Activated CD4-positive, alpha-beta T cell treated with anti-CD3 and anti-CD28 coated beads, Interleukin-2, amount 10 ng/mL, durations not matched to agents 7 days and 5 days (primary cell): ENCODE results near the gene RACK1. TPM values are rescaled to one million over a fixed set of nuclear protein-coding genes. Genes with fewer than 3 reads are reported as not detected.

ENCODE experiments used
- CTCF ChIA-PET: fragments of 350-600 bp; sonication (Branson Sonifier 250); formaldehyde crosslinking; loops from one replicate; lab custom pipeline; 2021; ENCODE audit warnings: antibody characterized with exemption; lab: Charles Lee
- POLR2A ChIA-PET: fragments of 350-600 bp; sonication (Branson Sonifier 250); formaldehyde crosslinking; loops from one replicate; lab custom pipeline; 2021; ENCODE audit warnings: antibody characterized with exemption; lab: Charles Lee
- DNase-seq: peaks from one replicate; pipeline ENCODE4 v3.0.0-alpha.2; 2020
- H3K27ac Mint-ChIP-seq: one replicate; pipeline ENCODE4 v1.8.0; 2021; ENCODE audit warnings: mild to moderate bottlenecking, moderate library complexity, mixed read lengths
- H3K27me3 Mint-ChIP-seq: one replicate; pipeline ENCODE4 v1.8.0; 2021; ENCODE audit warnings: mixed read lengths
- H3K36me3 Mint-ChIP-seq: one replicate; pipeline ENCODE4 v1.8.0; 2021; ENCODE audit warnings: low read depth, mixed read lengths
- H3K4me1 Mint-ChIP-seq: one replicate; pipeline ENCODE4 v1.8.0; 2021; ENCODE audit warnings: mixed read lengths
- H3K4me3 Mint-ChIP-seq: one replicate; pipeline ENCODE4 v1.8.0; 2021; ENCODE audit warnings: mild to moderate bottlenecking, moderate library complexity, mixed read lengths
- H3K9me3 Mint-ChIP-seq: one replicate; pipeline ENCODE4 v1.8.0; 2021; ENCODE audit warnings: mixed read lengths
- total RNA-seq, 2 experiments: library from RNA; stranded (reverse); gene quantifications; one replicate each; pipeline ENCODE4 v1.2.3, GENCODE V29; 2021

RACK1 gene
- total RNA-seq, 2 experiments from 2014 or later, result 1,823 to 2,207 TPM

DNA sequence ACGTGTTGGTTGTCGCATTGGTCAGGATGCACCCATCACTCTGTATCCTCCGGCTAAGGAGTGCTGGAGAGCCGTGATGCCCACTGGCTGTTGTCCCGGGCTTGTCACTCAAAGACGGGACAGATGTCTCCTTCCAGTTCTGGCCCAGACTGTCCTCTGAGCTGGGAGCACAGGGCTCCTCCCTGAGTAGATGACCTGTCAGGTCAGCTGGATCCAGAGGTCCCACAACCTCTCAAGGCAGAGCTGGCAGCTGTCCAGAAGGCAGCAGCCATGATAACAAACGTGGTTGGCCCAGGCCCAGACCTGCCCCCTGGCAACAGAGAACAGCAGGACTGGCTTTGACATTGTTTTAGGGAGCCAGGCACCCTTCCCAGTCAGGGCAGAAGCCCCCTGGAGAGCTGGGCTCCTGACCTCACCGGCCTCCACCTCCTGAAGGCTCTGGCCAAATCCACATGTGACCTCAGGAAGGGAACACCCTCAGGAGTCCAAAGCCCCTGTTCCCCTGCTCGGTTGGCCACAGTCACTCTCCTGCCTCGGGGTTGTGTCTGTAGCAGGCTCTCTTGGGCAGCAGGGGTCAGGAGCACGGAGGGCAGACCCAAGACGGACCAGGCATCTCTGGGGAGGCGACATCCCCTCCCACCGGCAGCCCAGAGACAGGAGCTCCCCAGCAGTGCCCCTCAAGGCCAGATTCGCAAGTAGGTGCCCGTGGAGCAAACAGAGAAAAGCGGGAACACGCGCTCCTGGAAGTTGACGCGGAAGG is 49.0 kb downstream of the RACK1 start:
- ChIA-PET POLR2A (interaction anchor here (0.6 kb wide), 1 partner anchor 391 kb away, joined by 3 read pairs; no protein-coding TSS in a partner anchor), CTCF (interaction anchor here (0.6 to 8.3 kb wide), 6 partner anchors 10 to 384 kb away, joined by 3 to 90 read pairs (median 3); partner anchors contain the start of gene TRIM7)
- peaks cover 3% of the 10 kb centered on the region for H3K36me3 Mint-ChIP-seq
- H3K4me1 Mint-ChIP-seq, result peaks cover 22% of the 10 kb centered on the region
- H3K27me3 Mint-ChIP-seq, result peaks cover 8% of the 10 kb centered on the region
- no peak for DNase-seq
- H3K4me3 Mint-ChIP-seq, result no peak overlapping the region
- H3K27ac Mint-ChIP-seq, result no peak overlapping the region
- H3K9me3 Mint-ChIP-seq, result no peaks in the 10 kb centered on the region

DNA sequence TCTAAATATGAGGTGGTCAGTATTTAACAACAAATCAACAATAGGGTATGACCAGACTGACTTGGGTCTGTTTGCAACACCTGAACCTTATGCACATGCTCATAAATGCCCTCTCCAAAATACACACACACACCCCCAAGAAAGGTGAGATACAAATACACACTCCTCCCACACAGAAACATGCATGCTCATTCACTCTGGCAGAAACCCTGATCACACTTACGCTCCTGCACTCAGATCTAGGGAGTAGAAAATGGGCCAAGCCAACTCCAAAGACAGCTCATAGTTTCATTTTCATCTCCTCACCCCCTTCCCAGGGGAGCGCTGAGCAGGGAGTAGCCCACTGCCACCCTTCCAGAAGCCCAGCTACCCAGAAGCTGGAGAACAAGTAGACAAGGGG is 50.0 kb downstream of the RACK1 start:
- no peak overlapping the region for H3K27ac Mint-ChIP-seq
- no peak overlapping the region for H3K4me3 Mint-ChIP-seq
- POLR2A ChIA-PET, result no interaction called here
- no peaks in the 10 kb centered on the region for H3K9me3 Mint-ChIP-seq
- H3K36me3 Mint-ChIP-seq, result peaks cover 3% of the 10 kb centered on the region
- peaks cover 5% of the 10 kb centered on the region for H3K27me3 Mint-ChIP-seq
- CTCF ChIA-PET, result interaction anchor here (0.9 to 8.3 kb wide), 3 partner anchors 9 to 34 kb away, joined by 3 to 90 read pairs (median 6); partner anchors contain the start of gene TRIM7
- DNase-seq, result no peak
- peaks cover 26% of the 10 kb centered on the region for H3K4me1 Mint-ChIP-seq

DNA sequence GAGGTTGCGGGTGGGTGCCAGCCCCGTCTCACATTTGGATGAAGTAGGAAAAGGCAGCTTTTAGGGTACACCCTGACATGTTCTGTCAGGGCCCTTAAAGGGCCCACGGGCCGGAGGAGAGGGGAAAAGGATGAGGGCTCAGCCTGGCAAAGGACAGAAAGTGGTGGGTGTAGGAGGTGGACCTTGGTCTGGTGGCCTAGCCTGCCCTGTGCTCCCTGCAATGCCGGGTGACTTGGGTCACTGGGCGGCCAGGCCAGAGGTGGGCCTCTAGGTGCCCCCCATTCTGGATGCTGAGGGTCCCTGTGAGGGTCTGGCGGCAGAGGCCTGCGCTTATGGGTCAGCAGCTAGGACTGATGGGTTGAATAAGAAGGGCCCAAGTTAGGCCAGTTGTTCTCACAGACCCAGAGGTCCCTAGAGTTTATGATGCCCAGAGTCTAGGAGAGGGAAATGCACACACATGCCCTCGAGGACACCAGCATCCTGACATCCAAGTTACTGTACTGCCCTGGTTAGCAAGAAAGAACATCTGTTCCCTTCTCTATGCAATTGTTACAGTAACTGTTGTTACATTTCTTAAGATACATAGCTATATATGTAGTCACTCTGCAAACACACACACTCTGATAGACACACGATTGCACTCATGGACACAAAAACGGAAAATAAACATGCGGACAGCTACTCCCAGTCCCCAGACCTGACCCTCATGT is 51.2 kb downstream of the RACK1 start:
- Mint-ChIP-seq H3K27ac (peak overlapping the region; percentile 94), H3K27me3 (peaks cover 2% of the 10 kb centered on the region), H3K4me1 (peaks cover 37% of the 10 kb centered on the region), H3K4me3 (peak overlapping the region; percentile 84), H3K9me3 (no peaks in the 10 kb centered on the region), H3K36me3 (peaks cover 3% of the 10 kb centered on the region)
- CTCF ChIA-PET, result interaction anchor here (0.7 to 8.3 kb wide), 7 partner anchors 8 to 59 kb away, joined by 3 to 90 read pairs (median 6); partner anchors contain the start of gene TRIM7
- POLR2A ChIA-PET, result interaction anchor here (1.1 kb wide), 1 partner anchor 42 kb away, joined by 5 read pairs; no protein-coding TSS in a partner anchor
- no peak for DNase-seq

DNA sequence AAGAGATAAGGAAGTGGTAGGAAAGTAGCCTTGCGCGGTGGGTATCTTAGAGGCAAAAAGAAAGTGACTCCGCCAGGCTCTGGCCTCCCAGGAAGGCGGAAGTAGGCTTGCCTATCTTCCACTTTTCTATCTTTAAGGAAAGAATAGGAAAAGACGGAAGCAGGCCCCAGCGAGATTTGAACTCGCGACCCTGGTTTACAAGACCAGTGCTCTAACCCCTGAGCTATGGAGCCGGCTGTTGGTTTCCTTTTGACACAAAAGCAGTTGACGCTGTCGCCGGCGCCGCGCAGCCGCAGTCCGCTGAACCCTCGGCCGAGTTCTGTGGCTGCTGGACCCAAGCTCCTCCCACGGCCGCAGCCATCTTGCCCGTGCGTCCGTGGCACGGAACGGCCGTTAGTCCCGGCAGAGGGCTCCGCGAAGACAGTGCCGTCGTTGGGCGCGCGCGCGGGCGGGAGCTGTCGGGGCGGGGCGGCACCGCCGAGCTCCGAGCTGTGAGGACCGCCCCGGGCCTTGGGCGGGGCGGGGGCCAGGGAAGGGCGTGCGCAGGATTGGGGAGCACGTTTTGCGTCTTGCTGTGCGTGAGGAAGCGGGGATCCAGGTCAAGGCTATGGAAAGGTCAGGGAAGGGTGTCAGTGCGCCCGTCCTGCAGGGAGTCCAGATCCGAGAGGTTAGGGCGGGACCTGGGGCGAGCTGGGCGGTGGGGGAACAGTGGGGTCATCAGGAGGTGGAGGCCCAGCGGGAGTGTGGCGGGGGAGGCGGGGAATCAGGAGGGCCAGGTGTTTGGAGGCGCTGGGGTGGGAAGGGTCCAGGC is 52.0 kb downstream of the RACK1 start:
- Mint-ChIP-seq H3K9me3 (no peaks in the 10 kb centered on the region), H3K27me3 (peaks cover 2% of the 10 kb centered on the region), H3K27ac (peak overlapping the region; percentile 94), H3K36me3 (peaks cover 3% of the 10 kb centered on the region), H3K4me1 (peaks cover 42% of the 10 kb centered on the region), H3K4me3 (peak overlapping the region; percentile 84)
- POLR2A ChIA-PET, result interaction anchor here (0.7 to 1.1 kb wide), 3 partner anchors 16 to 381 kb away, joined by 3 to 5 read pairs (median 5); no protein-coding TSS in a partner anchor
- DNase-seq, result peak; percentile 94
- CTCF ChIA-PET, result interaction anchor here (0.7 to 8.3 kb wide), 7 partner anchors 8 to 58 kb away, joined by 3 to 90 read pairs (median 6); partner anchors contain the start of gene TRIM7

DNA sequence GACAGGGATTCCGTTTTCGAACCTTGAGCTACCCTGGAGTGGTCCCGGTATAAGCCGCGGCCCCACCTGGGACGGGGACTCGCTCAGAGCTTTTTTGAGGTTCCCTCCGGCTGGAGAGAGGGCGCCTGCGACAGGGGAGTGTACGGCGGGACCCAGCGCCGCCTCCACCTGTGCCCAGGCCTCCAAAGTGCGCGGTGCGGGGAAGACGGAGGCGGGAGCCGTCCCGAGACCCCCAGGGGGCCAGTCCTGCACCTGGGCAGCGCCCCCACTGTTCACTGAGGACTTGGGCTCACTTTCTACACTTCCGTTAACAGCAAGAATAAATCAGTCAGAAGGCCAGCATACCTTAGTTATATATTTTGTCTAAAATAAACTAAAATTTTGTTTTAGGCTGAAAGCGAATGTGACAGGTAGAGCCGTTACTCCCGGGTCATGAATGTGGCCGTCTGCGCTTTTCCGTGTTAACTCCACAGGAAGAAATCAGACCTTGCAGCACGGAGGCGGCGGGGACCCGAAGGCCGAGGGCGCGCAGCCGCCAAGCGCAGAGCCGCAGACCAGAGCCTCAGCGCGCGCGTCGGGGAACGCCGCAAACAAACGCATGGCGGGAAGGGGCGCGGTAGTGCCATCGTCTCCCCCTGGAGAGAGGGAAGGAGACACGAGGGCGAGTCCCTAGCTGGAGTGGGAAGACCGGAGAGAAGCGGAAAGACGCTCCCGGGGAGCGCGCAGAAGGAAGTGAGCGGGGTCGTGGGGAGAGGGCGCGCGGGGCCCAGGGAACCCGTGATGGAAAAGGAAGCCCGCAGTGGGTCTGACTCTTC is 52.8 kb downstream of the RACK1 start:
- Mint-ChIP-seq H3K36me3 (peaks cover 3% of the 10 kb centered on the region), H3K4me1 (peaks cover 47% of the 10 kb centered on the region), H3K27me3 (peaks cover 2% of the 10 kb centered on the region), H3K4me3 (peak overlapping the region; percentile 84), H3K9me3 (no peaks in the 10 kb centered on the region), H3K27ac (peak overlapping the region; percentile 94)
- peak; percentile 47 for DNase-seq
- CTCF ChIA-PET, result interaction anchor here (1.0 to 8.3 kb wide), 6 partner anchors 14 to 57 kb away, joined by 3 to 90 read pairs (median 6); partner anchors contain the start of gene TRIM7
- POLR2A ChIA-PET, result interaction anchor here (0.7 to 1.2 kb wide), 4 partner anchors 16 to 380 kb away, joined by 3 to 11 read pairs (median 5); no protein-coding TSS in a partner anchor

DNA sequence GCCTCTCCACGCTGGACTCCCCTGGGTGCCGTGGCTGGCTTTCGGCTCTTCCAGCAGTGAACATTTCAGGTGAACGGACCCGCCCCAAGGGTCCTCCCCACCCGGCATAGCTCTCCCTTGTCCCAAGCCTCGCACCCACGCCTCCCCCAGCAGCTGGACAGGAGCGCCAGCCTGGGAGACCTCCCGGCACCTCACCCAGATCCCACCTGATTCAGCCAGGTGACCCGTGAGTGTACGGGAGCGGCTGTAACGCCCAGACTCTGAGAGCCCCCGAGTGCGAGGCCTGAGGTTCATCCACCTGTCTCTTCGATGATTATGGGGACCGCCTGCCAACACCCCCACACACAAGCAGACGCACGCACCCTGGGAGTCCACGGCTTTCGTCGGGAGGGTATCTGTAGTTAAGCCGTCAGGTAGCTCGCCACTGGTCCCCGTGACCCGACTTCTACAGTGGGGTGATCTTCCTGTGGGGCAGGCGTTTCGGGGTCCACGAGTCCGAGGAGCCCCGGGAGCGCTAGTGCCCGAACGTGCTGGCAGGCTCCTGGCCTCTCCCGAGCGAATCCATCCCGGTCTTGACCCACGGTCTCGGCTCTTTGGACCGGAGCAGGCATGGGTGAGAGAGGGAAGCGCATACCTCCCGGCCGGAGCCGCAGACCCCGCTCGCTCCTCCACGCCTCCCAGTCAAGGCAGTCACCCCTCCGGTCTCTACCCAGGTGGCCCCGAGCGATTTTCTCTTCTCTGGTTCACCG is 53.6 kb downstream of the RACK1 start:
- CTCF ChIA-PET, result interaction anchor here (0.5 to 8.3 kb wide), 5 partner anchors 14 to 68 kb away, joined by 3 to 90 read pairs (median 5); partner anchors contain the start of gene TRIM7
- H3K27ac Mint-ChIP-seq, result peak overlapping the region; percentile 94
- peaks cover 53% of the 10 kb centered on the region for H3K4me1 Mint-ChIP-seq
- no peaks in the 10 kb centered on the region for H3K9me3 Mint-ChIP-seq
- peaks cover 3% of the 10 kb centered on the region for H3K36me3 Mint-ChIP-seq
- peak overlapping the region; percentile 84 for H3K4me3 Mint-ChIP-seq
- peak; percentile 31 for DNase-seq
- peaks cover 2% of the 10 kb centered on the region for H3K27me3 Mint-ChIP-seq
- POLR2A ChIA-PET, result interaction anchor here (1.2 kb wide), 1 partner anchor 17 kb away, joined by 11 read pairs; no protein-coding TSS in a partner anchor

DNA sequence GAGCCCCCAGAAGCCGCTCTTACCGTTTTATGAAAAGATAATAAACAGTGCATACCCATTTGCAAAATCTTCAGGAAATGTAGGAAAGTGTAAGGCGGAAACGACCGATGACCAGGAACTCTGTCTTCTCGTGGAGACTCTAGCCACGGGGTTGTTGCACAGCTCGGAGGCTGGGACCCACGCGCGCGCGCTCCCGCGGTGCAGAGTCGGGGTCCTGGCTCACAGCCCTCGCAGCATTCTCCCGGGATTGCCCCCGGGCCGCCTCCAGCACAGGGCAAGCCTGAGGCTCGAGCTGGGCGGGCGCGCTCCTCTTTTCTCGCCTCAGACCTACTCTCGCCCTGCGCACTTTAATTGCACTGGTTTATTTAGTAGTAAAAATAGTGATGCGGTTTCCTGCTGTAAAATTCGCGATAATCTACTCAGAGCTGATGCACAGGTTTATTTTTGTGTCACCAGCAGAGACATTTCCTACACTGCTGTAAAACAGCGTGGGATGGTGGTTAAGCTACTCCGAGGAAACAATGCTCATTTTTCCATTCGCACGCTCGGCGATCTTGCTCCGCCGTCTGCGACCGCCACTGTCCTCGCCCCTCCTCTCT is 54.2 kb downstream of the RACK1 start:
- CTCF ChIA-PET, result interaction anchor here (0.5 to 8.3 kb wide), 8 partner anchors 12 to 322 kb away, joined by 3 to 90 read pairs (median 7); partner anchors contain the start of gene TRIM7
- peaks cover 3% of the 10 kb centered on the region for H3K36me3 Mint-ChIP-seq
- peak overlapping the region; percentile 84 for H3K4me3 Mint-ChIP-seq
- POLR2A ChIA-PET, result interaction anchor here (1.2 kb wide), 1 partner anchor 17 kb away, joined by 11 read pairs; no protein-coding TSS in a partner anchor
- peak; percentile 49 for DNase-seq
- H3K27me3 Mint-ChIP-seq, result peaks cover 2% of the 10 kb centered on the region
- H3K4me1 Mint-ChIP-seq, result peaks cover 58% of the 10 kb centered on the region
- H3K9me3 Mint-ChIP-seq, result no peaks in the 10 kb centered on the region
- peak overlapping the region; percentile 92 for H3K27ac Mint-ChIP-seq

DNA sequence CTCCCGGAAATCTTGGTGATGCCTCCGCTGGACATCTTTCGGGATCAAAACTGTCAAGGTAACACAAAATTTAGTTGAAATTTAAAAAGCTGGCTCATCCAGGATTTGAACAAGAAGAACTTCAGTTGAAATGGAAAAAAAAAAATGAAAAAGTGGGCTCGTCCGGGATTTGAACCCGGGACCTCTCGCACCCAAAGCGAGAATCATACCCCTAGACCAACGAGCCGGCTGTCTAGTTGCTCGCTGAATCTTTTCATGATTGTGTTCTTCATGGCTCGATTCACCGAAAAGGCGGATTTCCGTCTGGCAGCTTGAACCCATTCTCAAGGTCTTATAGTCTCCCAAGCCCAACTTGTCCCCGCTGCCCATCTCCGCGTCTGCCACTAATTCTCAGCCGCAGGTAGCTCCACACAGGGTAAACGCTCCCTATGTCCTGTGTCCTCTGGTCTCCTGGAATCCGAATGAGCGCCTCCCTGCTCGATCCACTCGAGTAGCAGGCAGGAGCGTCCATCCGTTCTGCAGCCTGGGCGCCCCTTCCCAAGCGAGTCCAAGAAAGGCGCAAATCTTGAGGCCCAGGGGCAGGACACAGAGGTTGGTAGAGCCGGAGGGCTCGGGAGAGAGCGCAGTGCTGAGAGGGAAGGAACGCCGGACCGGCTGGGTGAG is 54.9 kb downstream of the RACK1 start:
- POLR2A ChIA-PET, result interaction anchor here (0.6 to 1.1 kb wide), 2 partner anchors 15 to 73 kb away, joined by 3 to 5 read pairs; no protein-coding TSS in a partner anchor
- Mint-ChIP-seq H3K4me3 (peak overlapping the region; percentile 84), H3K4me1 (peaks cover 63% of the 10 kb centered on the region), H3K27ac (peak overlapping the region; percentile 92), H3K9me3 (no peaks in the 10 kb centered on the region), H3K27me3 (peaks cover 2% of the 10 kb centered on the region), H3K36me3 (peaks cover 3% of the 10 kb centered on the region)
- peak; percentile 78 for DNase-seq
- CTCF ChIA-PET, result interaction anchor here (0.6 to 8.3 kb wide), 9 partner anchors 9 to 322 kb away, joined by 3 to 90 read pairs (median 9); partner anchors contain the start of gene TRIM7

DNA sequence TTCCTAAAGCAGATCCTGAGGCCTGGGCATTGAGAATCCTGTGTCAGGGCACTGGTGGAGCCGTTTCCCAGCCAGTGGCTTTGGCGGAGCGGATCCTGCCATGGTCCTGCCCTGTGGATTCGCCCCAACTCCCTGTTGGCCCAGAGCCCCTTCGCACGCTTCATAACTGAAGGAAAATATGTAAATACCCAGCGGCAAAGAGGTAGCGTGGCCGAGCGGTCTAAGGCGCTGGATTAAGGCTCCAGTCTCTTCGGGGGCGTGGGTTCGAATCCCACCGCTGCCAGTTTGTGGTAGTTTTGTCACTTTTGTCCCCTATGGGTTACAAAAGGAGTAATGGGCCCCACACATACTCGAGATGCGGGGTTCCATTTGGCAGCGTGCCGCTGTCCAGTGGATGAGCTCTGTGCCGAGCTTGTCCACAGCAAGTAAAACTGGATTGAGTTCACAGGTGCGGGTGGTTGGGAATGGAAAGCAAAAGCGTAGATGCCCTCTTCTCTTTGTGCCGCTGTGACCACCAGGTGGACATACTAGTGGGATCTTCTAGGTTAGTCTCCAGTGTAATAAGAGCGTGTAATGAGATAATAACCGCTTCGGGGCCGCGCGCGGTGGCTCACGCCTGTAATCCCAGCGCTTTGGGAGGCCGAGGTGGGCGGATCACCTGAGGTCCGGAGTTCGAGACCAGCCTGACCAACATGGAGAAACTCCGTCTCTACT is 56.0 kb downstream of the RACK1 start:
- Mint-ChIP-seq H3K4me1 (peaks cover 62% of the 10 kb centered on the region), H3K27me3 (peaks cover 2% of the 10 kb centered on the region), H3K36me3 (peaks cover 3% of the 10 kb centered on the region), H3K27ac (peak overlapping the region; percentile 92), H3K4me3 (peak overlapping the region; percentile 84), H3K9me3 (no peaks in the 10 kb centered on the region)
- POLR2A ChIA-PET, result interaction anchor here (0.5 to 1.1 kb wide), 2 partner anchors 14 to 16 kb away, joined by 3 to 4 read pairs; no protein-coding TSS in a partner anchor
- DNase-seq, result peak; percentile 39
- CTCF ChIA-PET, result interaction anchor here (1.6 to 8.3 kb wide), 6 partner anchors 10 to 64 kb away, joined by 3 to 90 read pairs (median 12); partner anchors contain the start of gene TRIM7
